Measurements from ENCODE around the gene SET. TPM values are rescaled to one million over a fixed set of nuclear protein-coding genes. Genes with fewer than 3 reads are reported as not detected.

The SET gene, protein sequence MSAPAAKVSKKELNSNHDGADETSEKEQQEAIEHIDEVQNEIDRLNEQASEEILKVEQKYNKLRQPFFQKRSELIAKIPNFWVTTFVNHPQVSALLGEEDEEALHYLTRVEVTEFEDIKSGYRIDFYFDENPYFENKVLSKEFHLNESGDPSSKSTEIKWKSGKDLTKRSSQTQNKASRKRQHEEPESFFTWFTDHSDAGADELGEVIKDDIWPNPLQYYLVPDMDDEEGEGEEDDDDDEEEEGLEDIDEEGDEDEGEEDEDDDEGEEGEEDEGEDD
- 387 to 482 TPM (median 413 TPM) in 5 replicates for total RNA-seq (2022; extraction: Qiagen RNA extraction)

DNA sequence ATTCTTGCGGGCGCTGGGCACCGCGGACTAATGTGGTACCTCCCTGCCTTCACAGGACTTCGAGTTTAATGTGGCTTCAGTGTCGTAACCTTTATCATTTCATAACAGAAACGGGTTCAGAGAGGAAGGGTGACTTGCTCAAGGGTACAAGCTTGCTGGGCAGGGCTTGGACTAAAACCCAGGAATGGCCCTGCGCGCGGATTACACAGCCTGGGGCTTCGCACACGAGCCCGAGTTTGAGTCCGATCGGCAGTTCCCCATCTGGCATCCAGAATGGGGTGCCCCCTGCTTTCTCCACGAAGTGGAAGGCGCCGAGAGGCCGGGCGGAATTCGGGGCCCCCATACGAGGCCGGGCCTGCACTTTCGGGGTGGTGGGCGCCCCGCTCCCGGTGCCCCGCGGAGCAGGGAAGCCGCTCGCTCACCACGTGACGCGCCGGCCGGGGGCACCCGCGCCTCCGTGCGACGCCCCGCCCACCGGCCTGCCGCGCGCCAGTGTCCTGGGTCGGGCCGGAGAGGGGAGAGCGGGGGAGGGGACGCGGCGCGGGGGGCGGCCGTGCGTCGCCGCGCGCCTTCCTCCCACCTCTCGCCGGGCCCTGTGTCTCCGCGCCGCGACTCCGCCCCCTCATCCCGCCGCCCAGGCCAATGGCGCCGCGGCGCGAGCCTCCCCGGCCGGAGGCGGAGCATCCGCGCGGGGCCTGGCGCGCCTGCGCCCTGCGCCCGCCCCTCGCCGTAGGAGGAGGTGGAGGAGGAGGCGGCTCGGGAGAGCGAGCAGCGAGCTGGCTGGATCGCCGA, at the start of gene SET:
Gene SET (plus strand): TSS at position 722 of the 792 bp plus-strand sequence. CDS start 361 bp downstream, outside the sequence.

DNA sequence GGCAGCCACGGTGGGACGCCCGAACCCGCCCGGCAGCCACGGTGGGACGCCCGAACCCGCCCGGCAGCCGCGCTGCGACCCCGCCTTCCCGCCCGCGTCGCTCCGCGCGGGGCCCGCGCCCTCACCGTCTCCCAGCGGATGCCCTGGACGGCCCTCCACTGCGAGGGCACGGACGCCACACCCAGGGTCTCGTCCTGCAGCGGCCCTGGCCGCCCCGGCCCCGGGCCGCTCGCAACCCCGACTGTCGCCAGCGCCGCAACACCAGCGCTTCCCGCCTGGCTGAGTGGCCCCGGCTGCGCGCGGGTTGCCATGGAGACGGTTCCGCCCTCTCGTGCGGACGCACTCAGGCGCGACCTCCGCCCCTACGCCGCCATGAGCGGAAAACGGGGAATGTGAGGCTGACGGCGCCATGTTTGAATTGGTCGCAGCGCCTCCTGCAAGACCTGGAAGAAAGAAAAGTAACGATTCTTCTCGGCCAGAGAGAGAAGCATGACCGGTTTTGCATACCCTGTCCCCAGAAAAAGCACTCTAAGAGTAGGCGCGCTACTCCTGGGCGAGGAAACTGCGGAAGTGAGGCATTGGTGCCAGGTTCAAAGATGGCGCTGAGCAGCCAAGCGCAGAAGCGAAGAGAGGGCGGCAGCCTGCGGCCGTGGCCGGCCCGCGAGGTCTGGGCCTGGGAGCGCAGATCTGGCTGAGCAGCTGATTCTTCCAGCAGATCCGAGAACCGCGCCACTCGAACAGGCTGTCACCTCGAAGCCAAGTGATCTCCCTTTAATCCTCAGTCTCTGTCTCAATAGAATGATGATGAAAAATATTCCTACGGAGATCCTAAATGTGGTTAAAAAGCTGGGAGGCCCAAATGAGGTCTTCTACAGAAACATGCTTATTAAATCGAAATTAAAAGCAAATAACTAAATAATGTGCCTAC, 32.3 kb upstream of the SET start, which contains the start of gene DYNC2I2:
Gene DYNC2I2 (minus strand): TSS at position 432 of the 928 bp plus-strand sequence. CDS start 121 bp downstream, at position 311.

DNA sequence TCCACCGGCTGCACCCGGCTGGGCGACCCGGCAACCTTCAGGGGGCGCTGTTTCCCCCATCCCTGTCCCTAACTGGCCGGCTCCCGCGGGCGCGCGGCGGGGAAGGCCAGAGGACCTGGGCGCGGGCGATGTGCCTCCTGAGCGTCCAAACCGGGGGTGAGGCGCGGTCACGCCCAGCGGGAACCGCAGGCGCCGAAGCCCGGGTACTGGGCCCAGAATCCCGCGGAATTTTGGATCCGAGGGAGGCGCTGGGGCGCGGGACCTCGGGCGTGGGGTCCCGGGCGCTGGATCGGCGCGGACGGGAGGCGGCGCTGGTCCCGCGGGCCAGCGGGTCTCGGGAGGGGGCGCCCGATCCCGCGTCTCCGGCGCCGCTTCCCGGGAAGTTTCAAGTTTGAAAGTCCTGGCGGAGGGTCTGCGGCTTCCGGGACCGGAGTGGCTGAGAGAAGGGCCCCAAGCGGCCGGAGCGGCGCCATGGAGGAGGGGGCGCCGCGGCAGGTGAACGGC, 13.5 kb downstream of the SET start, which contains the start of gene PKN3:
Gene PKN3 (plus strand): TSS at position 59 of the 504 bp plus-strand sequence. CDS start 413 bp downstream, at position 472.

DNA sequence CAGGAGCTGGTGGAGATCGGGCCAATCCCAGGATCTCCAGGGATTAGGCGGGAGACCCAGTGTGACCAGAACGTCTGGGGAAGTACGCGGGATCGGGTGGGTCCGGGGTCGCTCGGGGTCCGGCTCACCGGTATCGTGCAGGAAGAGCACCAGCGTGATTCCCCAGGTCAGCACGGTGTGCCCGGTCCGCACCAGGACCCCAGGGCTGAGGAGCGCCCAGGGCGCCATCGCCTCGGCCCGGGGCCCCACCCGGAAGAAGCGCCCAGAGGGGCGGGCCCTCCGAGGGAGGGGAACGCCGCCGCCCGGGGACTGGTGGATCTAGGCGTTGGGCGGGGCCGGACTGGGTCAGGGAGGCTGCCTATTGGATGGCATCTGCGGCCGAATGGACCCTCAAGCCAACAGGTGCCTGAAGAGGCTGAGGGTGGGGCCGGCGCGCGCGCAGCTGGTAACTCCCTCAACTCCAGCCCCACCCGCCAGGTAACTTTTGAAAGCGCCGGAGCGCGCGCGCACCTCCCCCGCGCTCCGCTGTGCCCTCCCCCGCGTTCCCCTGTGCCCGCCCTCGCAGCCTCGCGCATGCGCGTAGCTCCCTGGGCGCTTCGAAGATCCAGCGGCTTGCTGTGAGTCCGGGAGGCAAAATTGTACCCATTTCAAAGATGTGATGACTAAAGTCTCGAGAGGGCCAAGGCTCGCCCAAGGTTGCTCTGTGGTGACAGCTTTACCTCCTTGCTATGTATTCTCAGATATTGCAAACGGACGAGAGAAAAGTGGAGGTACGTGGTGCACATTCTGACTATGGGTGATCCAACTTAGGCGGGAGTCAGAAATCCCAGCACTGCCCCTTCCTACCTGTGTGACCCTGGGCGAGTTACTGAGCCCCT, 35.1 kb downstream of the SET start, which contains the start of gene ZDHHC12:
Gene ZDHHC12 (minus strand): TSS at position 262 of the 878 bp plus-strand sequence. CDS start 34 bp downstream, at position 228.

Other genes starting within 250 kb of the SET start
- 24.7 to 27.7 TPM (median 25.2 TPM) in 5 replicates for gene ODF2, start 233.2 kb upstream of the SET start, total RNA-seq (2022; extraction: Qiagen RNA extraction)
- 26.5 to 30.1 TPM (median 29.1 TPM) in 5 replicates for gene GLE1, start 184.5 kb upstream of the SET start, total RNA-seq (2022; extraction: Qiagen RNA extraction)
- 134 to 158 TPM (median 150 TPM) in 5 replicates for gene SPTAN1, start 136.6 kb upstream of the SET start, total RNA-seq (2022; extraction: Qiagen RNA extraction)
- 97.2 to 146 TPM (median 137 TPM) in 5 replicates for gene DYNC2I2, start 32.4 kb upstream of the SET start, total RNA-seq (2022; extraction: Qiagen RNA extraction)
- 12.2 to 17.5 TPM (median 17.0 TPM) in 5 replicates for gene PKN3, start 13.3 kb downstream of the SET start, total RNA-seq (2022; extraction: Qiagen RNA extraction)
- 60.7 to 93.3 TPM (median 90.8 TPM) in 5 replicates for gene ZDHHC12, start 34.9 kb downstream of the SET start, total RNA-seq (2022; extraction: Qiagen RNA extraction)
- 12.6 to 16.9 TPM (median 15.4 TPM) in 5 replicates for gene ZER1, start 82.7 kb downstream of the SET start, total RNA-seq (2022; extraction: Qiagen RNA extraction)
- gene TBC1D13, start 98.0 kb downstream of the SET start, total RNA-seq (2022; extraction: Qiagen RNA extraction), result 19.9 to 20.9 TPM (median 20.6 TPM) in 5 replicates
- 15.5 to 33.2 TPM (median 32.3 TPM) in 5 replicates for gene ENDOG, start 129.3 kb downstream of the SET start, total RNA-seq (2022; extraction: Qiagen RNA extraction)
- 19.4 to 50.5 TPM (median 41.9 TPM) in 5 replicates for gene SPOUT1, start 140.6 kb downstream of the SET start, total RNA-seq (2022; extraction: Qiagen RNA extraction)
- gene KYAT1, start 192.7 kb downstream of the SET start, total RNA-seq (2022; extraction: Qiagen RNA extraction), result 9.9 to 14.3 TPM (median 10.9 TPM) in 5 replicates
- gene LRRC8A, start 192.9 kb downstream of the SET start, total RNA-seq (2022; extraction: Qiagen RNA extraction), result 79.5 to 107 TPM (median 98.7 TPM) in 5 replicates
- 0.19 to 0.28 TPM (median 0.23 TPM) in 3 of 5 replicates, not detected in the others for gene PHYHD1, start 231.8 kb downstream of the SET start, total RNA-seq (2022; extraction: Qiagen RNA extraction)

Measured in A549 treated with Mapracorat at 1 μM for 4 hours (cell line).